OCI-LY1 (cell line): Measurements from ENCODE around the gene PPIL6.

Source experiments
- CTCF ChIP-seq: fragments of 200-600 bp; sonication (generic), shearing (Covaris generic); IDR thresholded peaks from 2 replicates; pipeline ENCODE4 v1.5.1; 2017; ENCODE audit warnings: mild to moderate bottlenecking, antibody characterized with exemption, low read length, moderate library complexity, mixed read lengths
- EZH2 ChIP-seq: fragments of 200-600 bp; sonication (generic), shearing (Covaris generic); IDR thresholded peaks from 2 replicates; pipeline ENCODE4 v1.8.0; 2017; ENCODE audit warnings: borderline replicate concordance, mixed run types, mild to moderate bottlenecking, antibody characterized with exemption, low read length, moderate library complexity, mixed read lengths

- TF ChIP-seq CTCF: no peak
- TF ChIP-seq EZH2: no peak
Observed at GRCh38 chr6:109358204-109358603, 82.2 kb downstream of the PPIL6 start.
